Stomach (tissue), 9 donors: ENCODE results near the gene HNRNPR. TPM values are rescaled to one million over a fixed set of nuclear protein-coding genes. Genes with fewer than 3 reads are reported as not detected.

Experiments
- DNase-seq, 2 donors: peaks; one replicate each; pipeline versions ENCODE4 v3.0.0 to v3.0.0-alpha.2; 2013 to 2019
- H3K27ac ChIP-seq, 5 donors: fragments of 200-600 bp in 4 of 5; sonication (generic) in 4 of 5; one replicate each; pipeline ENCODE4 v1.5.1; 2013 to 2019; ENCODE audit warnings: mild to moderate bottlenecking in 1 of 5, moderate library complexity in 1 of 5
- H3K27me3 ChIP-seq, 3 donors: fragments of 200-600 bp; sonication (generic); one replicate each; pipeline ENCODE4 v1.5.1; 2017 to 2019; ENCODE audit warnings: mixed run types in 1 of 3
- H3K36me3 ChIP-seq, 4 donors: fragments of 200-600 bp; sonication (generic); 1 replicate in 3 of 4; 2 replicates in 1 of 4; pipeline ENCODE4 v1.5.1; 2016 to 2019
- H3K4me1 ChIP-seq, 4 donors: fragments of 200-600 bp; sonication (generic); one replicate each; pipeline ENCODE4 v1.5.1; 2016 to 2019
- H3K4me3 ChIP-seq, 4 donors: fragments of 200-600 bp; sonication (generic) in 3 of 4; one replicate each; pipeline ENCODE4 v1.5.1; 2016 to 2019; ENCODE audit warnings: mild to moderate bottlenecking in 1 of 4
- H3K9me3 ChIP-seq, 4 donors: fragments of 200-600 bp; sonication (generic); one replicate each; pipeline ENCODE4 v1.5.1; 2016 to 2019
- CTCF ChIP-seq, 7 experiments: fragments of 450-650 bp in 4 of 7; fragments of 200-600 bp in 3 of 7; sonication (generic) in 3 of 7; IDR thresholded peaks; one replicate each; pipeline ENCODE4 v1.5.1; 2016 to 2019; ENCODE audit warnings: antibody characterized with exemption in 7 of 7, control low read depth in 2 of 7, mild to moderate bottlenecking in 1 of 7
- EP300 ChIP-seq: sonication (generic); formaldehyde crosslinking; IDR thresholded peaks from one replicate; pipeline ENCODE4 v1.6.1; 2017; ENCODE audit warnings: antibody characterized with exemption
- POLR2A ChIP-seq, 4 donors: fragments of 450-650 bp; IDR thresholded peaks; one replicate each; pipeline ENCODE4 v1.6.1; 2016; ENCODE audit warnings: antibody characterized with exemption in 4 of 4, control low read depth in 2 of 4, mild to moderate bottlenecking in 1 of 4, moderate library complexity in 1 of 4
- POLR2AphosphoS5 ChIP-seq, 3 donors: sonication (generic); formaldehyde crosslinking; IDR thresholded peaks; one replicate each; pipeline ENCODE4 v1.6.1; 2016; ENCODE audit warnings: antibody characterized with exemption in 3 of 3
- WGBS, 5 donors: extraction: QIAGEN DNeasy Blood & Tissue Kit in 3 of 5; methylation state at CpG; one replicate each; pipeline versions ENCODE4 v1.1.5 to v1.1.7; 2013 to 2018; 5-methylcytosine and 5-hydroxymethylcytosine counted together
- intact Hi-C: fragments of 100-400 bp; cut with DNase I; formaldehyde crosslinking; loops from one replicate; pipeline ENCODE4 v1.15.1; 2023; ENCODE audit warnings: low total_unique reads
- polyA plus RNA-seq, 3 donors: library from polyadenylated mRNA; stranded (reverse); fragments of 200-250 nt; gene quantifications; one replicate each; pipeline ENCODE4 v1.2.3, GENCODE V29; 2013
- total RNA-seq, 5 donors: library from RNA; depleted of rRNA; stranded (reverse); fragments of >200 nt; gene quantifications; one replicate each; pipeline versions ENCODE4 v1.1.0 to v1.2.3, GENCODE V29; 2014 to 2016
- donor health status: healthy with polysubstance abuse.
- donor health status: Bipolar disorder and iron deficiency.
- donor health status: healthy.

HNRNPR gene
- total and polyA plus RNA-seq, 8 donors: 27.8 to 182 (median 49.6) TPM

GRCh38 chr1:23291706-23292105, 52.4 kb downstream of the HNRNPR start:
- DNase-seq: no peak
- H3K27ac ChIP-seq: no peak overlapping the region
- no peak overlapping the region for H3K4me3 ChIP-seq
- peaks cover 0 to 8% (median 0%) of the 10 kb centered on the region in 4 donors for H3K4me1 ChIP-seq
- WGBS, 5 donors: 77 to 98% (median 95%) methylated on average over 2 of the region's 2 CpGs
- H3K9me3 ChIP-seq: no peaks in the 10 kb centered on the region
- no peak for TF ChIP-seq EP300
- TF ChIP-seq POLR2A (IDR thresholded peaks at IDR 0.05): no peak
- no peak for TF ChIP-seq CTCF (IDR thresholded peaks at IDR 0.05)
- TF ChIP-seq POLR2AphosphoS5 (IDR thresholded peaks at IDR 0.05): no peak
- no peaks in the 10 kb centered on the region for H3K27me3 ChIP-seq
- peaks cover 0 to 47% (median 33%) of the 10 kb centered on the region in 4 donors for H3K36me3 ChIP-seq
- intact Hi-C loops: no loop called here

- 81 to 89% (median 86%) methylated on average over 9 of the region's 9 CpGs for WGBS, 5 donors
- intact Hi-C loops: no loop called here
- no peaks in the 10 kb centered on the region for H3K9me3 ChIP-seq
Measured at GRCh38 chr1:23290836-23291565, 53.1 kb downstream of the HNRNPR start.

GRCh38 chr1:23288671-23289070, 55.4 kb downstream of the HNRNPR start:
- no peak for DNase-seq
- WGBS, 5 donors: 51 to 67% (median 60%) methylated on average over 3 of the region's 3 CpGs
- Histone ChIP-seq H3K9me3 (no peaks in the 10 kb centered on the region), H3K36me3 (peaks cover 0 to 49% (median 37%) of the 10 kb centered on the region in 4 donors), H3K4me1 (peaks cover 0 to 25% (median 11%) of the 10 kb centered on the region in 4 donors), H3K27me3 (no peaks in the 10 kb centered on the region), H3K4me3 (no peak overlapping the region), H3K27ac (no peak overlapping the region)
- no peak for TF ChIP-seq CTCF (IDR thresholded peaks at IDR 0.05)
- no peak for TF ChIP-seq POLR2AphosphoS5 (IDR thresholded peaks at IDR 0.05)
- TF ChIP-seq EP300: no peak
- no peak for TF ChIP-seq POLR2A (IDR thresholded peaks at IDR 0.05)
- intact Hi-C loops: no loop called here

More at GRCh38 chr1:23290836-23291565, 53.1 kb downstream of the HNRNPR start:
- TF ChIP-seq EP300 (no peak), CTCF (IDR thresholded peaks at IDR 0.05) (no peak), POLR2A (IDR thresholded peaks at IDR 0.05) (no peak), POLR2AphosphoS5 (IDR thresholded peaks at IDR 0.05) (no peak)
- Histone ChIP-seq H3K4me3 (no peak overlapping the region), H3K27me3 (no peaks in the 10 kb centered on the region), H3K4me1 (peaks cover 0 to 8% (median 0%) of the 10 kb centered on the region in 4 donors), H3K27ac (no peak overlapping the region), H3K36me3 (peaks cover 0 to 49% (median 37%) of the 10 kb centered on the region in 4 donors)
- DNase-seq: no peak

GRCh38 chr1:23288201-23288600, 55.9 kb downstream of the HNRNPR start:
- DNase-seq: no peak
- no peak overlapping the region for H3K4me3 ChIP-seq
- no peak for TF ChIP-seq POLR2A (IDR thresholded peaks at IDR 0.05)
- TF ChIP-seq CTCF (IDR thresholded peaks at IDR 0.05): no peak
- TF ChIP-seq POLR2AphosphoS5 (IDR thresholded peaks at IDR 0.05): no peak
- no peak for TF ChIP-seq EP300
- no peaks in the 10 kb centered on the region for H3K9me3 ChIP-seq
- H3K27ac ChIP-seq: no peak overlapping the region
- H3K27me3 ChIP-seq: no peaks in the 10 kb centered on the region
- peaks cover 0 to 45% (median 37%) of the 10 kb centered on the region in 4 donors for H3K36me3 ChIP-seq
- peaks cover 0 to 30% (median 11%) of the 10 kb centered on the region in 4 donors for H3K4me1 ChIP-seq
- intact Hi-C loops: no loop called here
